ENCODE measurements around the gene EFNB1.

The EFNB1 gene

DNA sequence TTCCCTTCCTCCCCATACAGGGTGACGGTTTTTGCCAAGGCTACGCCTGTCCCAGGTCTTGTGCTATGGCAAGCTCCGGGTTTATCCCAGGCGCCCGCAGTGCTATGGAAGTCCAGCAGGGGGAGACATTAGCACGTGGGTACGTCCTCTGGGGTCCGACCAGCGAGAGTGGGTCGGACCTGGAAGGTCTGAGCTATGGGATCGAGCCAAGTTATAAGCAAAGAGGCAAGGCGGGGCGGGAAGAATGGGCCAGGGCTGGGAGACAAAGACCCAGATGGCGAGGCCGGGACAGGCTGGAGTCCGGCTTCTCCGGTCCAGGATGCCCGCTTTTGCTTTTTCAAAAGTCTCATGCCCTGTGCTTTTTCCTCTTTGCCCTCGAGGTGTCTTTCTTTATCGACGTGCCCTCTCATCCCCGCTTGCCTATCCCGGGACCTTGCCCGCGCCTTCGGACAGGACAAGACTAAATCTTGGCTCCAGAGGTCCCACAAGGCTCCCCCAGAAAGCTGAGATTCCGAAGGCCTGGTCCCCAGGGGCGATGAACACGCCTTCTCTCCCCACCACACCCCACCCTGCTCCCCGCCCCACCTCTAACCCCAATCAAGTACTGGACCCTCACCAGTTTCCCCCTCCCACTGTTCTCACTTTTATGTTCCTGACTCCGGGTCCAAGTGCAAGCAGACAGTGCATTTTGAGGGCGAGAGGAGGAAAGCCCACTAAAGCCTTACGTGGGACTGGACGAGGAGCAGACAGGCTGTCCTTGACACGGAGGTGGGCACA, 785 bp upstream of the EFNB1 start:
- DNase-seq = peak; percentile 67

DNA sequence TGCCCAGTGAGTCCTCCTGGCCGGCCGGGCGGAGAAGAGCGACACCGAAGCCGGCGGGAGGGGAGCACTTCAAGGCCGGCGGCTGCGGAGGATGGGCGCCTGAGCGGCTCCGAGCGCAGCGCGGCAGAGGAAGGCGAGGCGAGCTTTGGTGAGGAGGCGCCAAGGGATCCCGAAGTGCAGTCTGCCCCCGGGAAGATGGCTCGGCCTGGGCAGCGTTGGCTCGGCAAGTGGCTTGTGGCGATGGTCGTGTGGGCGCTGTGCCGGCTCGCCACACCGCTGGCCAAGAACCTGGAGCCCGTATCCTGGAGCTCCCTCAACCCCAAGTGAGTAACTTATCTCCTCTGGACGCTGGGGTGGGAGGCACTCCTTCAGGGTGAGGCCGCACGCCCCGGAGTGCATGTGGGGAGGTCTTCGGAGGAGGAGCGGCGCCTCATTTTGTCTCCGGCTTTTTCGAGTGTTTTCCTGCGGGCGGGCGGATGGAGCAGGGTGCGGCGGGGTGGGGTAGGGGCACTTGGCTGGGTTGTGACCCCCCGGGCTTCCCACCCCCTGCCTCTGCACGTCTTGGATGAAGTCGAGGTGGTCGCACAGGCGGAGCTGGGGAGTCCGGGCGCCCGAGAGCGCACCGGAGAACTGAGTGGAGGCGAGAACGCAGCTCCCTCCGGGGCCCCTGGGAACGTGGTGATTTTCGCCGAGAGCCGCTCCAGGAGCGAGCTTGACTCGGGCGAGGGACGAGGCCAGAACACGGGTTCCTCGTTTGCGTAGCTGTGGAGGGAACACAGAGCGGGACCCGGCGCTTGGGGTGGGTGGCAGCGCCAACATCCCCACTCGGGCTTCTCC, 979 bp downstream of the EFNB1 start:
- DNase-seq = no peak

DNA sequence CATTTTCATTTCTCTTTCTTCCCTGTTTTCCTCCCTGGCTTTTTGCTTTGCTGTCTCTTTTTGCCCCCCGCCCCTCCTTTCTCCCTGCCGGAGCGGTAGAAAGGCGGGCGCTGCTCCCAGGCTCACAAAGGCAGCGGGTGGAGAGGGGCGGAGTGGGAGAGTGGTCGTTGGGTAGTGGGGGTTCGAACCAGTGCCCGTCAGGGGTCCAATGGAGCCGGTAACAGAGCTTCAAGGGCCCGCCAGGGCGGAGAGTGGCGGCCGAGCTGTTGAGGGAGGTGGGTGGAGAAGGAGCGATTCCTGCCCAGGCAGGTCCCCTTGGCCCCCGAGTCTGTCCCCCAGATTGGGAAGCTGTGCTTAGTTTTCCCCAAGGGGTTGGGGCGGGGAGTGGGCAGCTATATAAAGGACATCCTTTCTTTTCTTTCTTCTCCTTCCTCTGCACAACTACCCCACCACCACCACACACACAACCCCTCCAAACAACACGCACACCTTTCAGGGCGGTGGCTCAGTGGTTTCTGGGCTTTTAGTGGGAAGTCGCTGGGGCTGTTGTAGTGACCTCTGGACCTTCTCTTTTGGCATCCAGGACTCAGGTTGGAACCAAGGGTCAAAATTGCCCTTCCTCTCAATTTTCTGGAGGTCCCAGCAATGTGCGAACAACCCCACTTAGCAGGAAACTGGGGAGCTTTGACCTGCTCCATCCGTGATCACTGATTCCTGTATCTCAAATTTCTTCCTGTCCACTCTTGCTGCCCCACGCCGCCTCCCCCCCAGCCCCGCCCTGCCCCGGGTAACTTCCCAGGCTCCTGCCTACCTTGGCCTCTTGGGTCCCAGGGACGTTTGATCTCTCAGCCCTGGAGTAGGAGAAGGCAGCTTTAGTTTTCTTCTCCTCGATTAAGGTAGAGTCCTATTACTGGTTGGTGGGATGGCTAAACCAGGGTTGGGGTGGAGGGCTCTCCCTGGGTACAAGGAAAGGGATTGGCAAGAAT, 1.9 kb downstream of the EFNB1 start:
- DNase-seq = no peak

DNA sequence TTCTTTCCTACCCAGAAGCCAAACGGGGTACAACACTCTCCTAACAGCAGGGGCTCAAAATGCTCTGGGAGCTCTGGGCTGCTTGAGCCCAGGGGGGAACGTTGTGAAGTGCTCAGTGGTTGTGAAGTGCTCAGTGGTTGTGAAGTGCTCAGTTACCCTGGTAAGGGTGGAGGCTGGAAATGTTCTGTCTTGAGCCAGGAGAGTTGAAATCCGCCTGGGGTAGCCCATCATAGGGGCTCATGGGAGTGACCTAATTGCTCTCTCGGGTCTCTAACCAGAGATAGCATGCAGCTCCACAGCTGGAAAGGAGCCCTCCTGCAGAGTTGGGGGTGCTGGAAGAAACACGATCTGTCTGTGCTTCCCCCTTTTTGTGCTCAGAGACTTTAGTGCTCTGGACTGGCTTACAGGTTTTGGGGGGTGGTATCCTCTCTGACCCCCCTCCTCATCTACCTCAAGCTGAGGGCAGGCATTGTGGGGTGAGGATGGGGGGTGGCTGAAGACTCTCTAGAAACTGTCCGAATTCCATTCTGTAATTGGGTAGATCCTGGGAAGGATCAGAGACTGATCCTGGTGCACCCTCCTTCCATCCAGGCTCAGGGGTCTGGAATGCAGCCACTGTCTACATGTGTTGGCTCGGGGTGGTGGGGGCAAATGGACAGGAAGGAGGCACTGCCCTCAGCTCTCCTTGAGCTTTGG, 2.7 kb downstream of the EFNB1 start:
- no peak for DNase-seq

DNA sequence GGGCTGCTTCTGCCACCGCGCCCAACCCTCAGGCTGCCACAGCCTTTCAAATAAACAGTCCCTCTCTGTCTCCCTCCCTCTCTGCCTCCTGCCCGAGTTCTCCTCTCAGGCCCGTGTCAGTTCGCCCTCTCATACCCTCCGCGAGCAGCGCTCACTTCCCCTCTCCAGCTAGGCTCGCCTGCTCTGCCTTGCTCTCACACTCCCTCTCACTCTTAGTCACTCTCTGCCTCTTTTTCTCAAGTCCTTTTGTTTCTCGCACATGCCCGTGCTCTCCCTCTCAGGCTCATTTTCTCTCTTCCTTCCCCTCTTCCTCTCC, 3.2 kb downstream of the EFNB1 start:
- no peak for DNase-seq

DNA sequence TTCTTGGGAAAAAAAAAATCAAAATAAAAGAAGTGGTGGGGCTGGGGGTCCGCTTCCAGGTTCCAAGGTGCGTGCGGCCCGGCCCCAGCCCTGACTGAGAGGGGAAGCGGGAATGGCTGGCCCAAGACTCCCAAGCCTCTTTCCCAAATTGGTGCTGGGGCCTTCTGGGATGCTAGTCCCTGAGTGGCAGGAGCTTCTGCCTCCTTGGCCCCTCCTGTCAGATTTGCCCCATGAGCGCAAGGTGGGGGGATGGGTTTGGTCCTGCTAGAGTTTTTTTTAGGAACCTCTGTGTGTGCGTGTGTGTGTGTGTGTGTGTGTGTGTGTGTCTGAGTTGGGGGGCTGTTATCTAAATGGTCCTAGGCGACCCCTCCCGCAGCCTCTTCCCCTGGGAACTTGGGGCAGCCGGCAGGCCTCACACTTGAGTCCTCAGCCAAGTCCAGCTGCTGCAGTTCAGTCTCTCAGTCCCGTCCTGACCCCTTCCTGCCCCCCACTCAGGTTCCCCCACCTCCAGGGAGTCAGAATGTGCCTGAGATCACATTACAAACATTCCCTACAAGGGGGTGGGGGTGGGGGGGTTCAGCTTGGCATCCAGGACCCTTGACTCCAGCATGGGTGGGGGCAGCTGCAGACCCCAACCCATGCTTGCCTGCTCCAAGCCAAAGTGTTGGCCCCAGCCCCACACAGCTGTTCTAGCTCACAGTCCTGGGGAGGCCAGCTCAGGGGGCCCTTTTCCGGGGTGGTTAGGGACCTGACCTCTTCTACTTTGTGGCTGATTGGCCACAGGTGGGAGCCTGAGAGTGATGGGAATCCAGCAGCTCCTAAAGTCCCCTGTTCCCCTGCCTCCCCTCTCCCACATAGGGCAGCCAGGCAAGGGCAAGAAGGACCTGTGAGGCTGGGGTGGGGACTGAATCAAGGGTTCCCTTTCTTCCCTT, 4.0 kb downstream of the EFNB1 start:
- DNase-seq = no peak

DNA sequence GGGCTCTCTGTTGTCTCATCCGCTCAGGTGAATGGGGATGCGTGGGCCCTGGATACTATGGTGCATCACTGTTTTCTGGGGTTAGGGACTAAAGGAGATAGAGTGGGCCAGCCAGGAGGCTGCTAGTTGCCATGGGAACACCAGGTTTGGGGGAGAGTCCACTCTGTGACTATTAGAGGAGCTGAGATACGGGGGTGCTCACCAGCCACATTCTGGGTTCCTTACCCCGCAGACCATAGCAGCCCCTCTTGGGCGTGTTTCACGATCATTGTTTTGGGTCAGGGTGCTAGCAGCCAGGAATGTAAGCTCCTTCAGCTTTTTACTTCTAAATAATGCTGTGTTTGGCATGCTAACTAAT, 4.6 kb downstream of the EFNB1 start:
- no peak for DNase-seq

DNA sequence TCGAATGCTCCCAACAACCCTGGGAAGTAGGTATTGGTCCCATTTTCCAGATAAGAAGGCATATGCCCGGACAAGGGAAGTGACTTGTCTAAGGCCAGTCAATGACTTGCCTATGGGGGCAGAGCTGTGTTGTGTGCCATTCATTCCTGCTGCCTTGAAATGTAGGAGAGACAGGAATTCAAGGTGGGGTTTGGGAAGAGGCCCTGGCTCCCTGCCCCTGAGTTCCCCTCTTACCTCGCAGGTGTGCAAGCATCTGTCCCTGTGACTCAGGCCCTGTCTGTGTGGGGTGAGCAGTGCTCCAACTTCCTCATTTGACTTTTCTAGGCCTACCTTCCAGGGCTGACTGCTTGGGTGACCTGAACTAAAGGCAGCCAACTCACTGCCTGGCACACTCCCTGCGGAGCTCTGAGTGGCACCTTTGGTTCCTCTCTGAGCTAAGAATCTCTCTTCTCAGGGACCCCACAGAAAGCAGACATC, 5.1 kb downstream of the EFNB1 start:
- DNase-seq = no peak

DNA sequence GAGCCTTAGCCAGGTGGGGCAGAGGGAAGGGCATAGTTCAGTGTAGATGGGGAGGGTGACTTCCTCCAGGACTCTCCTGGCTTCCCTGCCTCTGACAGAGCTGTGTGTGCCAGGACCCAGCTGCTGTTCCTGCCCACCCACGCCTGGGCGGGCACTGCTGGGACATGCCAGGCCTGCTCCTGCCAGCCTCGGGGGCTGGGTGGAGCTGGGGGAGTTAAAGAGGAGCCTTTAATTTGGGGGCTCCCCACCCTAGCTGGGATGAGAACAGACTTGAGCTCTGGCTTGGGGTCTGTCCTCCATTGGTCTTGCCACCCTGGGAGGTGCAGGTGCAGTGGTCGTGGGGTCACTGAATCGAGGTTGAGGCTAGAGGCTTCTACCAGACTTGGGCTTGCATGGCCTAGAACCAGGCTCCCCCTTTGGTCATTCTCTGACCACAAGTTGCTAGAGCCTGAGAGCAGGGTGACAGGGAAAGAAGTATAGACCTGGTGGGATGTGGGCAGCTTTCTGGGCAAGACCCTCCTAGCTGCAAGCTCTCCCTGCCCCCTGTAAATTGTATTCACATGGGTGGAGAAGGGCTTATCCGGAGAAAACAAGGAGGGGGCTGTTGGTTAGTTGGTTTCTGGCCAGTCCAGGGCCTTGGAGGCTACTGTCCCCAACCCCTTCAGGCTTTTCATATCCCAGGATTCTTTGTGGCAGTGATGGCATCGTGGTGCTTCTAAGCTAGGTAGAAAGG, 5.7 kb downstream of the EFNB1 start:
- no peak for DNase-seq

DNA sequence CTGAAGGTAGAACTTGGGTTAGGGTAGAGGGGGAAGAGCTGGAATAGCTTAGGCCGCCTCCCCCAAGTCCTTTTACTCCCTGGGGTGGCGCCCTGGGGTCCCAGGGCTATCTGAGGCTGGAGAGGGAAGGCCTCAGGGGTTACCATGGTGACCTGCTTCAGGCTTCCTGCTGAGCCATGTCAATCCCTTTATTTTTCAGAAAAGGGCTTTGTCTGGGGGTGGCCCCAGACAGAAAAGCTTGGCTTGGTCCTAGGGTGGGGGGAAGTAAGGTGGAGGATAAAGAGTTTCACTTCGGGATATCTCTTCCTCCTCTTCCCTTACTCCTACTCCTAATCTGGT, 6.3 kb downstream of the EFNB1 start:
- no peak for DNase-seq

DNA sequence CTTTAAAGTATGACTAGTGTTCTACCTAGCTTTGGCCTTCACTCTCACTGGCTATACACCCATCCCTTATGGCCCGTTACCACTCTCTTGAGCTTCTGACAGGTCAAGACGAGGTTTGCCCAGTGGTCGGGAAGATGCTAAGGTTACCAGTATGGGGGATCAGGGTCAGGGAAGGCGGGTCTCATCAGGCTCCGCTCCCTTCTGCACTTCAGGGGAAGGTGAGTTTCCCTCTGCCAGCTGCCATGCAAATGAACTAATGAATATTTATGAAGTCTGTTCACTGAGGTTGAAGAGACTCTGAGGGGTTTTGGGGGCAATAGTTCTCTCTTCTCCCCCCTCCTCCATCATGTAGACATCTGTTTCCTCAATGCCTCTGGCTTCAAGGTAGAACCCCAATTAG, 6.6 kb downstream of the EFNB1 start:
- no peak for DNase-seq

DNA sequence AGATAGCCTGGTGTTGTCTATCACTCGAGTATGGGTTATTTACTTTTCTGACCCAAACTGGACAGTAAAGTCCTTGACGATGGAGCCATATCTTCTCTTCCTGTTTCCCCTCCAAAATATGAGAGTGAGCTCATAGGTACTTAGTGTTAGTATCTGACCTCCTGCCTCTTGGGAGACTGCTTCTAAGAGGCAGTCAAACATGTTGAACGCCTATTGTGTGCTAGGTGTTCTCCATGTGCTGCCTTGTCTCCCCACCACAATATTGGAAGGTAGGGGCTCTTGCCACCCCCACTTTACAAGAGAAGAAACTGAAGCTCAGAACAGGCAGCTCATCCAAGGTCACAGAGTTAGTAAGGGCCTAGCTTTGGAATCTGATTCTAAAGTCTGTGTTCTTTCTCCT, 8.3 kb downstream of the EFNB1 start:
- DNase-seq = no peak

DNA sequence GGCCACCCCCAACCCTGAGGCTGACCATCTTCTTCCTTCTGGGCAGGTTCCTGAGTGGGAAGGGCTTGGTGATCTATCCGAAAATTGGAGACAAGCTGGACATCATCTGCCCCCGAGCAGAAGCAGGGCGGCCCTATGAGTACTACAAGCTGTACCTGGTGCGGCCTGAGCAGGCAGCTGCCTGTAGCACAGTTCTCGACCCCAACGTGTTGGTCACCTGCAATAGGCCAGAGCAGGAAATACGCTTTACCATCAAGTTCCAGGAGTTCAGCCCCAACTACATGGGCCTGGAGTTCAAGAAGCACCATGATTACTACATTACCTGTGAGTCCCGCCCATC, 9.7 kb downstream of the EFNB1 start:
- no peak for DNase-seq

DNA sequence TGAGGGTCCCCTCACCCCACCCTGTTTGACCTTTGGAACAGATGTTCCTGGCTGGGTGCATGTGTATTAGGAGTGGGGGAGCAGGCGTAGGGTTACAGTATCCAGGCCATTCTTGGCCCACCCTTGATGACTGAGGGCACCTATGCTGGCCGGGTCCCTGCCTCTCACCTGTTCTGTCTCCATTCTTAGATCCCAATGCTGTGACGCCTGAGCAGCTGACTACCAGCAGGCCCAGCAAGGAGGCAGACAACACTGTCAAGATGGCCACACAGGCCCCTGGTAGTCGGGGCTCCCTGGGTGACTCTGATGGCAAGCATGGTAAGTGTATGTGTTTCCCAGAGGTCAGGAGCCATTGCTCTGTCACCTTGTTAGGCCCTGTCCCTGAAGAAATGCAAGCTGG, 10.9 kb downstream of the EFNB1 start:
- no peak for DNase-seq

DNA sequence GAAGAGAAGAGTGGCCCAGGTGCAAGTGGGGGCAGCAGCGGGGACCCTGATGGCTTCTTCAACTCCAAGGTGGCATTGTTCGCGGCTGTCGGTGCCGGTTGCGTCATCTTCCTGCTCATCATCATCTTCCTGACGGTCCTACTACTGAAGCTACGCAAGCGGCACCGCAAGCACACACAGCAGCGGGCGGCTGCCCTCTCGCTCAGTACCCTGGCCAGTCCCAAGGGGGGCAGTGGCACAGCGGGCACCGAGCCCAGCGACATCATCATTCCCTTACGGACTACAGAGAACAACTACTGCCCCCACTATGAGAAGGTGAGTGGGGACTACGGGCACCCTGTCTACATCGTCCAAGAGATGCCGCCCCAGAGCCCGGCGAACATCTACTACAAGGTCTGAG, 11.4 kb downstream of the EFNB1 start:
- DNase-seq = no peak

DNA sequence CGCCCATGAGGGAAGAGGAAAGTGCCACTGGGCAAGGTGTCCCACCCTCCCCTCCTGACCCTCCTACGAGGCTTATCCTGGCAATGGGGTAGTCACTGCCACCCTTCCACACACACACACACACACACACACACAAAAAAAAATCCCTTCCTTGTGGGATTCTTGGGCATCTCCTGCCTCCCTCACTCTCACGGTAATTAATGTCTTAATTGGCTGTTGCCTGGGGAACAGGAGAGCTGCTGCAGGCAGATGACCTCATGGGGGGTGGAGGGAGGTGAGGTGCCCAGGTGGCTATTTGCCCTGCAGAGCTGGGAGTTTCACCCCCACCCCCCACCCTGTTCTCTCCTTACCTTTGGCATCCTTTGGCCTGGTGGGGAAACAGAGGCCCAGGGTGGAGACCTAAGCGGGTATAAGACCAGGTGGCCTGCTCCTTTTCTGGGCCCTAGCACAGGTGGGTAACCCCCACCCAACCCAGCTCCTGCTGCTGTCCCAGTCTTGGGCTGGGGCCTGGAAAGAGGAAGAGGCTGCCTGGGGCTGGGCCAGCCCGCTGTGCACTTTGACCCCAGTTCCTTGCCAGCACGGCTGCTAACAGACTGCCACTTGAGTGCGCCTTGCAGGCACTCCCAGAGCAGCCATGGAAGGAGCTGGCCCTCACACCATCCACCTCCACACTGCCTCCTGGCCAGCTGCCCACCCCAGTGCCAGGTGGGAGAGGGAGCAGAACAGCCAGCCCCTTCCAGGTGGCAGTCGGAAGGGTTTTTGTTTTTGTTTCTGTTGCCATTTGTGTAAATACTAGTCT, 12.6 kb downstream of the EFNB1 start:
- DNase-seq = no peak

DNA sequence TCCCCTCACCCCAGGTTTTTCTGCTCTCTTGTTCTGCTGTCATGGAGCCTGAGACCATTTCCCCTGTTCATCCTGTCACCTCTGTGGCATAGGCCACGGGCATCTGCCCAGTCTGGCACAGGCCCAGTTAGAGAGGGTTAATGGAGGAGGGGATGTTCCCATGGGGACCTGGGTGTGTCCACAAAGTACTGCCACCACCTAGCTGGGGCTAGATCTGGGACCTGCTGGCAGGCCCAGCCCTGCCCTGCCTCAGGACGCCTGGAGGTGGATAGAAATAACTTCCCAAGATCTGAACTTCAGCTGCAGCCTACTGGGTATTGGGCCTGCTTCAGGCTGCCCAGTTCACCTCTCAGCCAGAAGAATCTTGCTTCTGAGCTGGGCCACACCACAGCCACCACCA, 13.5 kb downstream of the EFNB1 start:
- no peak for DNase-seq

DNA sequence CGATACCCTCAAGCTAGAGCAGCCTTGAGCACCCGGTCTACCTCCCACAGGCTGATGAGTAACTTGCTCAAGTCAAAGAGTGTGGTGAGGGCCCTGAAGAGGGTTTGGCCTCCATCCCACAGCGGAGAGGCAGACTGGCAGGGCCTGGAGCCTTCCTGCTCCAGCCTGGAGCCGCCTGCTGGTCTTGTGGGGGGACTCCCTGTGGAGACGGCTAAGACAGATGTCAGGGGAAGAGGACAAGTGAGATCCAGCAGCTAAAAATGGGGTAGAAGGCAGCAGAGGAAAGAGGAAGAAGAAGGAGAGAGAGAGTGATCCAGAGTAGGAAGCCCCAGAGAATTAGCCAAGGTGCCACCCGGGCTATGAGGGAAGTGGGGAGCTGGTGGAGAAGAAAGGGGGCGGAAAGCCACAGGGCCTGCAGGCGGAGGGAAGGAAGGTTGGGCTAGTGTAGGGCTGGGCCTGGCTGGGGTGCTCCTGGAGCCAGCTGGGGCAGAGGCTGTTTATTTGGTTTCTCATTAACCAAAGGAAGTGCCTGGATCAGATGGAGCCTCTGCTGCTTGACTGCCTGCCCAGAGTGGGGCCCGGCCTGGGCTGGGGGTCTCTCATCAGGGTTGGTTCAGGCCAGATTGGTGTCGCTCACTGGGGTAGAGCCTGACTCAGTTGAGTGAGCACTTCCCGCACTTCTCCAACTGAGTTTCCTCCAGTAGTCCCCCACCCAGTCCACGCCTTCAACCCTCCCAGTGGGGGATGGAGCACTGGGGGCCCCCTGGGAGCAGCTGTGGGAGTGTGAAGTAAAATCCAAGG, 14.2 kb downstream of the EFNB1 start:
- DNase-seq = no peak

DNA sequence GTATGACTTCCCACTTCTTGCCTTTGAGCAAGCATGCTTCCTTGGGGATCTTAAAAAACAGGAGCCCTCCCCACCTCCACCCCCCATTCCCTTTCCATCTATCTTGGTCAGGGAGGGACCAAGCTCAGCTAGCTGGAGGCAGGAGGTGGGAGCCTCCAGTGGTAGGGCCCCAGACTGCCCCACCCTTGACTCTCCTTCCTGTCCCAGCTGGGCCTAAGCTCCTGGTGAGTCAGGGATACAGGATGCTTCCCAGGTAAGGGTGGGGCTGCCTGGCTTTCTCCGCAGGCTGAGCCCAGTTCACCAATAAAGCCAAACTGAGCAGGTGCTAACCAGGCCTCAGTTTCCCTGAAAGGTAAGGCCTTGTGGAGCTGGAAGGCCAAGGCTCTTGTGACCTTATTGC, 15.2 kb downstream of the EFNB1 start:
- DNase-seq = no peak
